SK-N-SH (cell line): ENCODE results near the gene TASP1. TPM values are rescaled to one million over a fixed set of nuclear protein-coding genes. Genes with fewer than 3 reads are reported as not detected.

Experiments
- CTCF ChIA-PET: fragments of 300-600, 350-600 bp; formaldehyde crosslinking; extraction: SDS; loops from one replicate; lab custom pipeline; 2021; lab: Yijun Ruan, JAX
- POLR2A ChIA-PET: fragments of 350-600 bp; sonication (Branson Sonifier 250); formaldehyde crosslinking; extraction: SDS; loops from one replicate; lab custom pipeline; 2020; ENCODE audit warnings: antibody characterized with exemption, inconsistent platforms; lab: Yijun Ruan, JAX
- DNase-seq: peaks from one replicate; pipeline ENCODE4 v3.0.0; 2012
- H2AFZ ChIP-seq: fragments of 200-600 bp; sonication (generic); 2 replicates; pipeline ENCODE4 v1.8.1; 2016; ENCODE audit warnings: antibody characterized with exemption, mild to moderate bottlenecking, low read depth
- H3F3A ChIP-seq: fragments of 200-600 bp; sonication (generic); replicated peaks from 2 replicates; pipeline ENCODE3; 2016; ENCODE audit warnings: antibody characterized with exemption, mild to moderate bottlenecking; ENCODE audit not compliant: insufficient read depth
- H3K27ac ChIP-seq, 2 experiments: fragments of 200-500 bp in 1 of 2; fragments of 200-600 bp in 1 of 2; sonication (Bioruptor generic) in 1 of 2; sonication (generic), shearing (Covaris generic) in 1 of 2; 2 replicates each; pipeline versions ENCODE4 v1.5.1 to v1.6.1; 2014 to 2016; ENCODE audit warnings: low read depth in 2 of 2, inconsistent platforms in 1 of 2, low read length in 1 of 2, mild to moderate bottlenecking in 1 of 2, mixed read lengths in 1 of 2
- H3K27me3 ChIP-seq: fragments of 200-600 bp; sonication (generic), shearing (Covaris generic); 2 replicates; pipeline ENCODE4 v1.6.1; 2016; ENCODE audit warnings: mixed run types; ENCODE audit not compliant: insufficient read depth
- H3K36me3 ChIP-seq, 2 experiments: fragments of 200-500 bp in 1 of 2; fragments of 200-600 bp in 1 of 2; sonication (Bioruptor generic) in 1 of 2; sonication (generic) in 1 of 2; replicated peaks in 1 of 2; 2 replicates each; pipeline versions ENCODE3 to v1.5.1; 2014 to 2016; ENCODE audit warnings: low read length in 1 of 2, mild to moderate bottlenecking in 1 of 2; ENCODE audit not compliant: insufficient read depth in 2 of 2, control insufficient read depth in 1 of 2
- H3K4me1 ChIP-seq, 2 experiments: fragments of 200-500 bp in 1 of 2; fragments of 200-600 bp in 1 of 2; sonication (Bioruptor generic) in 1 of 2; sonication (generic), shearing (Covaris generic) in 1 of 2; 2 replicates each; pipeline versions ENCODE4 v1.5.1 to v1.6.1; 2014 to 2016; ENCODE audit warnings: low read depth in 1 of 2, low read length in 1 of 2, mixed run types in 1 of 2; ENCODE audit not compliant: insufficient read depth in 2 of 2, control insufficient read depth in 1 of 2
- H3K4me2 ChIP-seq: fragments of 200-600 bp; sonication (generic), shearing (Covaris generic); 2 replicates; pipeline ENCODE4 v1.6.1; 2017; ENCODE audit warnings: mixed run types
- H3K4me3 ChIP-seq, 2 experiments: fragments of 200-500 bp in 1 of 2; fragments of 200-600 bp in 1 of 2; sonication (Bioruptor generic) in 1 of 2; sonication (generic), shearing (Covaris generic) in 1 of 2; 2 replicates each; pipeline versions ENCODE4 v1.5.1 to v1.8.1; 2014 to 2016; ENCODE audit warnings: low read depth in 2 of 2, inconsistent platforms in 1 of 2, low read length in 1 of 2, mild to moderate bottlenecking in 1 of 2, mixed read lengths in 1 of 2, moderate library complexity in 1 of 2
- H3K79me2 ChIP-seq: fragments of 200-600 bp; sonication (generic); 2 replicates; pipeline ENCODE4 v1.8.1; 2017; ENCODE audit warnings: mild to moderate bottlenecking; ENCODE audit not compliant: insufficient read depth
- H3K9ac ChIP-seq: fragments of 200-600 bp; sonication (generic); 2 replicates; pipeline ENCODE4 v1.6.1; 2017; ENCODE audit warnings: mixed run types
- H3K9me2 ChIP-seq: fragments of 200-600 bp; sonication (generic); 2 replicates; pipeline ENCODE4 v1.6.1; 2017; ENCODE audit warnings: mixed run types
- H3K9me3 ChIP-seq: fragments of 200-600 bp; sonication (generic); 2 replicates; pipeline ENCODE4 v1.6.1; 2017; ENCODE audit warnings: mixed run types, mild to moderate bottlenecking, moderate library complexity
- H4K20me1 ChIP-seq: fragments of 200-600 bp; sonication (generic); 2 replicates; pipeline ENCODE4 v1.6.1; 2017; ENCODE audit warnings: mild to moderate bottlenecking, mixed run types; ENCODE audit not compliant: insufficient read depth
- FOXM1 ChIP-seq: IDR thresholded peaks from 2 replicates; pipeline ENCODE4 v1.4.0; 2012; ENCODE audit warnings: low read depth, mild to moderate bottlenecking
- NFIC ChIP-seq: IDR thresholded peaks from 2 replicates; pipeline ENCODE4 v1.4.0; 2012; ENCODE audit warnings: borderline replicate concordance
- NRF1 ChIP-seq: IDR thresholded peaks from 2 replicates; pipeline ENCODE4 v1.6.1; 2012; ENCODE audit warnings: low read depth, mild to moderate bottlenecking, low read length
- POLR2AphosphoS5 ChIP-seq: IDR thresholded peaks from 2 replicates; pipeline ENCODE4 v1.6.1; 2012; ENCODE audit warnings: low read depth, low read length
- RAD21 ChIP-seq: IDR thresholded peaks from 2 replicates; pipeline ENCODE4 v1.6.1; 2012; ENCODE audit warnings: mild to moderate bottlenecking, low read length
- RFX5 ChIP-seq: IDR thresholded peaks from 2 replicates; pipeline ENCODE4 v1.6.1; 2012; ENCODE audit warnings: mild to moderate bottlenecking, improper control_type of control experiment, low read length
- TAF1 ChIP-seq: IDR thresholded peaks from 2 replicates; pipeline ENCODE4 v1.6.1; 2012; ENCODE audit warnings: low read depth, mild to moderate bottlenecking, low read length, moderate library complexity, borderline replicate concordance
- WGBS: methylation state at CpG from one replicate; pipeline ENCODE4 v1.1.6; 2017; ENCODE audit warnings: low lambda C conversion rate; 5-methylcytosine and 5-hydroxymethylcytosine counted together
- polyA plus RNA-seq, 3 experiments: library from polyadenylated mRNA; depleted of rRNA; stranded (reverse); fragments of >200 nt; gene quantifications; 2 replicates each; pipeline ENCODE4 v1.2.3, GENCODE V29; 2012
- TF ChIP-seq, protein P1 (sequence below): fragments of 150-350 bp; IDR thresholded peaks from 2 replicates; pipeline ENCODE4 v1.6.1; 2017; ENCODE audit warnings: antibody characterized with exemption, low read length, low read depth, borderline replicate concordance
- TF ChIP-seq, protein P2 (sequence below): IDR thresholded peaks from 2 replicates; pipeline ENCODE4 v1.4.0; 2012; ENCODE audit warnings: low read depth

Gene TASP1
- polyA plus RNA-seq, 1 of the 3 experiments (the other 2 are of a cell fraction), result 5.9 TPM

DNA sequence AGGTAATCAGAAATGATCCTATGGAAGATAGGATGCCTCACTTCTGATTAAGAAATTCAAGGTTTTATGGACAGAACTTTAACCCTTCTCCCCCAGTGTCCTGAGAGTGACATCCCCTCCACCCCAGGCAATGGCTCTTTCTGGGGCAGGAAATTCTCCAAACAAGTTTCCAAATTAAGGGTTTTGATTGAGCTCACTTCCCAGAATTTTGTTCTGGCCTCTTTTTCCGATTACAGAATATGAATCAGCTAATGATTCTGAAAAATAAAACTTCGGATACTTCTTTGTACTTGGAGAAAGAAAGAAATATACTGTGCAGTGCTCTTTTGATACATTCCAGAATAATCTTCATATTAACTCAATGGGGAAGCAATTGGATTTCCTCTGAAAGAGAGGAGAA is 32.8 kb upstream of the TASP1 start (continued):
- TF ChIP-seq, protein P1, sequence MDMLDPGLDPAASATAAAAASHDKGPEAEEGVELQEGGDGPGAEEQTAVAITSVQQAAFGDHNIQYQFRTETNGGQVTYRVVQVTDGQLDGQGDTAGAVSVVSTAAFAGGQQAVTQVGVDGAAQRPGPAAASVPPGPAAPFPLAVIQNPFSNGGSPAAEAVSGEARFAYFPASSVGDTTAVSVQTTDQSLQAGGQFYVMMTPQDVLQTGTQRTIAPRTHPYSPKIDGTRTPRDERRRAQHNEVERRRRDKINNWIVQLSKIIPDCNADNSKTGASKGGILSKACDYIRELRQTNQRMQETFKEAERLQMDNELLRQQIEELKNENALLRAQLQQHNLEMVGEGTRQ, result no peak
- no peak for TF ChIP-seq NFIC
- TF ChIP-seq RFX5, result no peak

DNA sequence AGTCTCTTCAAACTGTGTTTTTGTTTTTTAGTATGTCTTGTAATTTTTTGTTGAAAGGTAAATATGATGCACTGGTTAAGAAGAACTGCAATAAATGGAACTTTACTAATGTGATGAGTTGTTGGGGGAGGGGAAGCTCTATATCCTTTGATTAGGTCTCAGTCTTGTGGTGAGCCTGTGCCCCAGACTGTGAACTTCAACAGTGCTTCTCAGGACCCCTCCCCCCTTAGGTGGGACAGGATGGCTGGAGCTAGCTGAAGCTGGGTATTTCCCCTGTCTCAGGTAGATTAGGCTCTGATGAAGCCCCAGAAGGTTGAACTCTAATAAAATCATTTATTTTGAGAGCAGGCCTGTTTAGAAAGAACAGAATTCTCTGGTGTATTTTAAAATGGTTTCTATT is 31.4 kb upstream of the TASP1 start:
- no peaks in the 10 kb centered on the region for H3K9me2 ChIP-seq
- H4K20me1 ChIP-seq, result no peaks in the 10 kb centered on the region
- no peak overlapping the region for H3K4me2 ChIP-seq
- H3K27ac ChIP-seq, result no peak overlapping the region
- no peaks in the 10 kb centered on the region for H3K27me3 ChIP-seq
- H3F3A ChIP-seq, result no peaks in the 10 kb centered on the region
- no peaks in the 10 kb centered on the region for H3K4me1 ChIP-seq
- ChIA-PET CTCF (no interaction called here), POLR2A (no interaction called here)
- no peak for TF ChIP-seq NRF1
- TF ChIP-seq RAD21, result no peak
- TF ChIP-seq, protein P2, sequence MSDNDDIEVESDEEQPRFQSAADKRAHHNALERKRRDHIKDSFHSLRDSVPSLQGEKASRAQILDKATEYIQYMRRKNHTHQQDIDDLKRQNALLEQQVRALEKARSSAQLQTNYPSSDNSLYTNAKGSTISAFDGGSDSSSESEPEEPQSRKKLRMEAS, result no peak
- no peaks in the 10 kb centered on the region for H3K36me3 ChIP-seq
- H3K9ac ChIP-seq, result no peak overlapping the region
- no peaks in the 10 kb centered on the region for H3K9me3 ChIP-seq
- H3K79me2 ChIP-seq, result no peaks in the 10 kb centered on the region
- DNase-seq, result no peak
- no peak overlapping the region for H3K4me3 ChIP-seq
- H2AFZ ChIP-seq, result no peak overlapping the region

DNA sequence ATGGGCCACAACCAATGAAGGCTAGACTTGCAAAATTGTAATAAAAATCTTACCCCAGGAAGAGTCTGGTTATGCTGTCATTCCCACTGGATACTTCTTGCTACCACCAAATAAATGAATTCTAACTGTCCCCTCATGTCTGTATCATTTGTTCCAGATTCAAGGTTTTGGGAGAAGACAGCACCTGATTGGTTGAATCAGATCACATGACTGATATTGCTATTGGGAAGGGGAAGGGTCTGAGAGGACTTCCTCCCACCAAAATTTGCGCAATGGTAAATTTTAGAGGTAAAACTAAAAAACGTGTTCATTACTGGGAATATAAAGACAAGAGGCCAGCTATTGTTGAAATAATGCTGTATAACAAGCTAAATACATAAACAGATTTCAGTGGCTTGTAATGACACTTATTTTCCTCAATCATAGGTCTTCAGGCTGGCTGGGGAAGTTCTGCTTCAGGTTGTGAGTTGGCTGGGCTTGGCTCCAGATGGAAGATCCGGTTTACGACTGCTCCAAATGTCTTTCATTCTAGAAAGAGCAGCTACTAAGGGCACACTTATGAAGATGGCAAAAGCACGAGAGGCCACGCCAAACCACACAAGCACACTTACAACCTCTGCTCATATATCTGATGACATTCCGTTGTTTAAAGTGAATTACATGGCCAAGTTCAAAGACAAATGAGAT is 27.1 kb upstream of the TASP1 start:
- ChIA-PET CTCF (no interaction called here), POLR2A (no interaction called here)
- no peaks in the 10 kb centered on the region for H3K4me1 ChIP-seq
- H3K9me2 ChIP-seq, result no peaks in the 10 kb centered on the region
- H3K27ac ChIP-seq, result no peak overlapping the region
- no peak overlapping the region for H3K4me2 ChIP-seq
- no peak overlapping the region for H3K9ac ChIP-seq
- no peaks in the 10 kb centered on the region for H3K9me3 ChIP-seq
- H3K4me3 ChIP-seq, result no peak overlapping the region
- H3F3A ChIP-seq, result no peaks in the 10 kb centered on the region
- no peaks in the 10 kb centered on the region; the same call in 1 of the 2 replicates for H3K27me3 ChIP-seq
- DNase-seq, result no peak
- no peaks in the 10 kb centered on the region for H3K79me2 ChIP-seq
- WGBS, result 70% methylated on average over 7 of the region's 7 CpGs
- H4K20me1 ChIP-seq, result no peaks in the 10 kb centered on the region
- no peaks in the 10 kb centered on the region for H3K36me3 ChIP-seq
- no peak for TF ChIP-seq TAF1
- no peak for TF ChIP-seq RAD21
- TF ChIP-seq FOXM1, result no peak
- TF ChIP-seq NRF1, result no peak
- TF ChIP-seq POLR2AphosphoS5, result no peak
- TF ChIP-seq, protein P1, result no peak
- TF ChIP-seq, all 33 proteins: peak for 0
- no peak overlapping the region for H2AFZ ChIP-seq
